ENCODE results near the gene SLC13A5. TPM values are rescaled to one million over a fixed set of nuclear protein-coding genes. Genes with fewer than 3 reads are reported as not detected.
"Not testable (repeated sequence)": the region's sequence is repeated elsewhere in the genome, so short reads cannot be mapped to it uniquely, and the experiment has no call there.

SLC13A5 gene
- total RNA-seq, 4 donors from 2014 or later, result 0.34 TPM; not detected in 3

GRCh38 chr17:6698004-6698403 lies 15.2 kb downstream of the SLC13A5 start:
- Histone ChIP-seq H3K27ac (replicated peaks in 1 of 4) (no peak overlapping the region), H3K36me3 (no peaks in the 10 kb centered on the region), H3K4me3 (no peak overlapping the region), H3K27me3 (peaks cover 0 to 29% (median 0%) of the 10 kb centered on the region in 4 donors), H3K9me3 (no peaks in the 10 kb centered on the region), H3K4me1 (no peaks in the 10 kb centered on the region)
- no peak for DNase-seq (ENCODE audit: extremely low spot score)
- no peak for TF ChIP-seq CTCF (IDR thresholded peaks at IDR 0.05)
- TF ChIP-seq POLR2AphosphoS5 (IDR thresholded peaks at IDR 0.05), result no peak
- TF ChIP-seq POLR2A (IDR thresholded peaks at IDR 0.05; ENCODE audit: low read depth), result no peak
- no peak for TF ChIP-seq EP300 (IDR thresholded peaks at IDR 0.05)
- intact Hi-C loops (cut with DNase I), result no loop called here
- 80% methylated on average over 10 of the region's 11 CpGs for WGBS

- WGBS, result 87% methylated on average over 3 of the region's 5 CpGs
- intact Hi-C loops (cut with DNase I), result no loop called here
- Histone ChIP-seq H3K4me3 (no peak overlapping the region), H3K9me3 (no peaks in the 10 kb centered on the region), H3K27ac (replicated peaks in 1 of 4) (no peak overlapping the region), H3K4me1 (no peaks in the 10 kb centered on the region), H3K36me3 (no peaks in the 10 kb centered on the region), H3K27me3 (peaks cover 0 to 20% (median 0%) of the 10 kb centered on the region in 4 donors)
- no peak for DNase-seq (ENCODE audit: extremely low spot score)
- TF ChIP-seq POLR2A (IDR thresholded peaks at IDR 0.05; ENCODE audit: low read depth), result no peak
Observed at GRCh38 chr17:6696906-6697305, 16.3 kb downstream of the SLC13A5 start.

- DNase-seq (ENCODE audit: extremely low spot score), result no peak
- WGBS, result 81% methylated on average over 11 of the region's 13 CpGs
- no peaks in the 10 kb centered on the region for H3K36me3 ChIP-seq
- H3K27me3 ChIP-seq, result peaks cover 0 to 30% (median 0%) of the 10 kb centered on the region in 4 donors
- H3K4me3 ChIP-seq, result no peak overlapping the region
- intact Hi-C loops (cut with DNase I), result no loop called here
- no peak overlapping the region for H3K27ac ChIP-seq (replicated peaks in 1 of 4)
- no peaks in the 10 kb centered on the region for H3K4me1 ChIP-seq
- no peaks in the 10 kb centered on the region for H3K9me3 ChIP-seq
- TF ChIP-seq POLR2A (IDR thresholded peaks at IDR 0.05; ENCODE audit: low read depth), result no peak
- TF ChIP-seq EP300 (IDR thresholded peaks at IDR 0.05), result no peak
- no peak for TF ChIP-seq POLR2AphosphoS5 (IDR thresholded peaks at IDR 0.05)
- no peak for TF ChIP-seq CTCF (IDR thresholded peaks at IDR 0.05)
Observed at GRCh38 chr17:6695565-6695964, 17.6 kb downstream of the SLC13A5 start.

- Histone ChIP-seq H3K9me3 (no peaks in the 10 kb centered on the region), H3K27ac (replicated peaks in 1 of 4) (no peak overlapping the region), H3K4me3 (no peak overlapping the region), H3K4me1 (no peaks in the 10 kb centered on the region), H3K27me3 (peaks cover 0 to 35% (median 0%) of the 10 kb centered on the region in 4 donors), H3K36me3 (no peaks in the 10 kb centered on the region)
- intact Hi-C loops (cut with DNase I), result no loop called here
- no peak for DNase-seq (ENCODE audit: extremely low spot score)
- TF ChIP-seq POLR2A (IDR thresholded peaks at IDR 0.05; ENCODE audit: low read depth) (no peak), EP300 (IDR thresholded peaks at IDR 0.05) (no peak), POLR2AphosphoS5 (IDR thresholded peaks at IDR 0.05) (no peak), CTCF (IDR thresholded peaks at IDR 0.05) (no peak)
- WGBS, result 86% methylated on average over 2 of the region's 2 CpGs
Observed at GRCh38 chr17:6695051-6695450, 18.1 kb downstream of the SLC13A5 start.

- H3K4me3 ChIP-seq; H3K36me3 ChIP-seq; intact Hi-C loops (cut with DNase I); H3K9me3 ChIP-seq; DNase-seq (ENCODE audit: extremely low spot score); H3K4me1 ChIP-seq; H3K27ac ChIP-seq (replicated peaks in 1 of 4): not testable (repeated sequence)
- WGBS, result 72% methylated on average over 6 of the region's 6 CpGs
- peaks cover 0 to 39% (median 0%) of the 10 kb centered on the region in 4 donors for H3K27me3 ChIP-seq
Observed at GRCh38 chr17:6691958-6692357, 21.2 kb downstream of the SLC13A5 start.

GRCh38 chr17:6691546-6691945 lies 21.6 kb downstream of the SLC13A5 start:
- no peaks in the 10 kb centered on the region for H3K36me3 ChIP-seq
- H3K27me3 ChIP-seq, result peaks cover 0 to 40% (median 0%) of the 10 kb centered on the region in 4 donors
- DNase-seq (ENCODE audit: extremely low spot score), result no peak
- intact Hi-C loops (cut with DNase I), result no loop called here
- no peak for TF ChIP-seq POLR2A (IDR thresholded peaks at IDR 0.05; ENCODE audit: low read depth)
- no peak for TF ChIP-seq EP300 (IDR thresholded peaks at IDR 0.05)
- no peak for TF ChIP-seq POLR2AphosphoS5 (IDR thresholded peaks at IDR 0.05)
- TF ChIP-seq CTCF (IDR thresholded peaks at IDR 0.05), result no peak
- H3K27ac ChIP-seq (replicated peaks in 1 of 4), result no peak overlapping the region
- WGBS, result 84% methylated on average over 3 of the region's 3 CpGs
- no peaks in the 10 kb centered on the region for H3K9me3 ChIP-seq
- H3K4me1 ChIP-seq, result no peaks in the 10 kb centered on the region
- H3K4me3 ChIP-seq, result no peak overlapping the region

Measured in esophagus muscularis mucosa (tissue), 4 donors.